H7 (cell line): ENCODE results near the gene NPAS3. TPM values are rescaled to one million over a fixed set of nuclear protein-coding genes. Genes with fewer than 3 reads are reported as not detected.

ENCODE experiments used
- DNase-seq: peaks from one replicate; pipeline ENCODE4 v3.0.0; 2012
- H3K27me3 ChIP-seq: 2 replicates; pipeline ENCODE4 v1.6.0; 2011; ENCODE audit warnings: mild to moderate bottlenecking, low read length; ENCODE audit not compliant: control insufficient read depth, insufficient read depth
- H3K36me3 ChIP-seq: replicated peaks from 2 replicates; pipeline ENCODE4 v1.5.1; 2011; ENCODE audit warnings: low read length; ENCODE audit not compliant: control insufficient read depth, insufficient read depth
- H3K4me3 ChIP-seq: 2 replicates; pipeline ENCODE4 v1.5.1; 2011; ENCODE audit warnings: low read depth, mild to moderate bottlenecking, control low read depth, low read length, moderate library complexity; ENCODE audit not compliant: insufficient read depth
- total RNA-seq: library from RNA; depleted of rRNA; stranded (reverse); fragments of >200 nt; shearing (Covaris generic); gene quantifications from 2 replicates; pipeline ENCODE4 v1.2.3, GENCODE V29; 2014

The NPAS3 gene
- total RNA-seq, 1 experiment from 2014 or later = 4.3 TPM

DNA sequence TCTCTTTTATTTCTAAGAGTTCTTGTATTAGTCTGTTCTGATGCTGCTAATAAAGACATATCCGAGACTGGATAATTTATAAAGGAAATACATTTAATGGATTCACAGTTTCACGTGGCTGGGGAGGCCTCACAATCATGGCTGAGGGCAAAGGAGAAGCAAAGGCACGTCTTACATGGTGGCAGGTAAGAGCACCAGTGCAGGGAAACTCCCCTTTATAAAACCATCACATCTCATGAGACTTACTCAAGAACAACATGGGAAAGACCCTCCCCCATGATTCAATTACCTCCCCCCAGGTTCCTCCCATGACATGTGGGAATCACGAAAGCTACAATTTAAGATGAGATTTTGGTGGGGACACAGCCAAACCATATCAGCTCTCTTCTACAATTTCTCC lies 503.0 kb downstream of the NPAS3 start:
- Histone ChIP-seq H3K4me3 (no peak overlapping the region), H3K27me3 (no peaks in the 10 kb centered on the region), H3K36me3 (no peaks in the 10 kb centered on the region)
- DNase-seq = no peak

DNA sequence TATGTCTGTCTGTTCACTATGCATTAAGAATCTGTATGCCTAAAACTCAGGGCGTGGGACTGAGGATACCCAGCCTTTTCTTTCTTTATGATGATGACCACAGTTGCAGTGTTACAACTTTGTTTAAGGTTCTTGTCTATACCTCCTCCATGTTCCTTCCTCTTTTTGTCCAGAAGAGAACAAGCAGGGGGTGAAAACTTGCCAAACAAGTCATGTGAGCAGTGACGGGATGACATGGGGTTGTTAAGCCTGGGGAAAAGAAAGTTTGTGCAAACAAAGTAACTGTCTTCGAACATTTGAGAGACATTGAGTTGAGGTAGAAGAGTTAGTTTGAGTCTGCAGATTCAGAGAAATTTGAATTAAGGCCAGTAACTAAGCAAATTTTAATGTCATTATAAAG lies 505.5 kb downstream of the NPAS3 start:
- DNase-seq = no peak
- Histone ChIP-seq H3K36me3 (no peaks in the 10 kb centered on the region), H3K27me3 (no peaks in the 10 kb centered on the region), H3K4me3 (no peak overlapping the region)

DNA sequence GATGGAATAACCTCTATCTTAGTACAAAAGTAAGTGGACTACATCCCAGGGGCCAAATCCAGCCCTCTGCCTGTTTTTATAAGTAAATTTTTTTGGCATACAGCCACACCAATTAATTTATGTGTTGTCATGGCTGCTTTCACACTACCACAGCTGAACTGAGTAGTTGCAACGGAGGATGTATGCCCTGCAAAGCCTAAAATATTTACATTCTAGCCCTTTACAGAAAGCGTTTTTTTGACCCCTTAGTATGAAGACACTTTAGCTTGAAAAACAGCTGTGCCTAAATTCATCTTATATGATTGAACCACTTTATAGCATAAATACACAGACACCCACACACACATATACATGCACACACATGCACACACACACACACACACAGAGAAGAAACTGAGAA lies 510.6 kb downstream of the NPAS3 start:
- no peak for DNase-seq
- no peak overlapping the region for H3K4me3 ChIP-seq
- H3K27me3 ChIP-seq = no peaks in the 10 kb centered on the region
- H3K36me3 ChIP-seq = no peaks in the 10 kb centered on the region

DNA sequence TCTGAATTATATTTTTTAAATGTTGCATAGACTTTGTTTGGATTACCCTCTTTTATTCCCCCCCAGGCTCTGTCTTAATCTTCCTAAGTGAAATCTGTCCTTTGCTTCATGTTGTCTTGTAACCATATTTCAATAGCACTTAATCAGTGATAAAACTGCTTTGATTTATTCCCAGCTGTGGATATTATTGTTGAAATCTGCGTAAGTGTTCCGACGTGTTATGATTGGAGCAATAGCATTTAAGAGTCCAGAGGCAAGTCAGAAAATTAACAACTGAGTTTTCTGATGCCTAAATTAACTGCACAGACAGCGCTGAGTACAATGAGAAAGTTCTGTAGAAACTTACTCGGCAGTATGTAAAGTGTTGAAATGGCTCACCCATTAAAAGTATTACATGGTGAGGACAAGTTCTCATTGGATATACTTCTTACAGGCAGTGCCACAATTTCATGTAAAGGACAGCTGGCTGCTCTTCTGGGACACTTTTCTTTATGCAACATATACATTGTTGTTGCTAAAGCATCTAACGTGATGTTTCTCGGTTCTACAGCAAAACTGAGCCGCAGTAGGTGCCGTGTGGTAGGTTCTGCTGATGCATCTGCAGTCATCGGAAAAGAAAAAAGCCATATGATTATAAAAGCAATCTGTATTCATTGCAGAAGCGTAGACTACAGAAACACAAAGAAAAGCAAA lies 511.2 kb downstream of the NPAS3 start:
- Histone ChIP-seq H3K27me3 (no peaks in the 10 kb centered on the region), H3K4me3 (no peak overlapping the region), H3K36me3 (no peaks in the 10 kb centered on the region)
- no peak for DNase-seq

DNA sequence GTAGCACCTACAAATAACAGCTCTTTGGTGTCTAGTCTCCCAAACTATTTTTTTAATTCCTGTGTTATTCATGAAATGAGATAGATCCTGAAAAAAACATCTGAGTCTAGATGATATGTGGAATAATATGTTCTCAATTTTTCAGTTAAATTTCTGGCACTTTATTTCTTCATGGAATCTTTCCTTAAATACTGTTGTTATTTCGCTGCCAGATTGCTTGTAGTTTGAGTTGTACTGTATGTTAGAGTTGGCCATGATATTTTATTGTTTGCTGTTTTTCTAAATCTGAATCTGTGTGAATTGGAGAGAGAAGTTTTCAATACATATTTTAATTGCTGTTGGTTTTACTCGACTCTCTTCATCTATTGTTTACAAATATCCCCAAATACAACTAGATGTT lies 511.7 kb downstream of the NPAS3 start:
- Histone ChIP-seq H3K36me3 (no peaks in the 10 kb centered on the region), H3K27me3 (no peaks in the 10 kb centered on the region), H3K4me3 (no peak overlapping the region)
- DNase-seq = no peak

DNA sequence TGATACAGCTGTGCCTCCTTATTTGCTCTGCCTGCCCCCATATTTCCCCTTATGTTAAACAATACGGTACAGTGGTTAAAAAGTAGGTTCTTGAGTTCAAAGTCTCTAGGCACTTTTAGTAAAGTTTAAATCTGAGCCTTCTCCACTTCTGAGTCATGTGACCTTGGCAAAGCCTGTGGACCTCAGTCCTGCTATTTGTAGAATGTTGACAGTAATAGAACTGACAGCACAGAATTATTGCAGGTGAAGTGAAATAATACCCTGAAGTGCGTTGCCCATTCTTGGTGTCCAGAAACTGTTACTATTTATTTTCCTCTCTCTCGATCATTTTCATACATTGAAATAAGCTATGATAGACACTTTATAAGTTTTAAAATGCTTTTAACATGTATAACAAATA lies 512.5 kb downstream of the NPAS3 start:
- H3K27me3 ChIP-seq = no peaks in the 10 kb centered on the region
- DNase-seq = no peak
- H3K36me3 ChIP-seq = no peaks in the 10 kb centered on the region
- H3K4me3 ChIP-seq = no peak overlapping the region

DNA sequence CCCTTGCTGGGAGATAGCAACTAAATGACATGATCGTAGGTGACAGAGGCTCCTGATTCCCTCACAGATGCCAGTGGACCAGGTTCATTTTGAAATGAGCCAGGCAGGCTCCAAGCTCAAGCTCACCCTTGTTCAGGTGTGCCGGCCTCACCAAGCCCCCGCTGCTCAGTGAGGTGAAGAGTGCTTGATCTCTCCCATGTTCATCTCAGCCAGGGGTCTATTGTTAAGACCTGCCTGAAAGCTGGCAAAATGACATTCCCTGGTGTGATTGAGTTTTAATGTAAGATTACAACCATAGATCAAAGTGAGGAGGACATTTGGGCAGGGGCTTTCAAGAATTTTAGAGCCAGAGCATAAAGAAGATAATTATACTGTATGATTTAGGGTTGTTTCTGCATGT lies 514.3 kb downstream of the NPAS3 start:
- no peak for DNase-seq
- Histone ChIP-seq H3K27me3 (no peaks in the 10 kb centered on the region), H3K36me3 (no peaks in the 10 kb centered on the region), H3K4me3 (no peak overlapping the region)

DNA sequence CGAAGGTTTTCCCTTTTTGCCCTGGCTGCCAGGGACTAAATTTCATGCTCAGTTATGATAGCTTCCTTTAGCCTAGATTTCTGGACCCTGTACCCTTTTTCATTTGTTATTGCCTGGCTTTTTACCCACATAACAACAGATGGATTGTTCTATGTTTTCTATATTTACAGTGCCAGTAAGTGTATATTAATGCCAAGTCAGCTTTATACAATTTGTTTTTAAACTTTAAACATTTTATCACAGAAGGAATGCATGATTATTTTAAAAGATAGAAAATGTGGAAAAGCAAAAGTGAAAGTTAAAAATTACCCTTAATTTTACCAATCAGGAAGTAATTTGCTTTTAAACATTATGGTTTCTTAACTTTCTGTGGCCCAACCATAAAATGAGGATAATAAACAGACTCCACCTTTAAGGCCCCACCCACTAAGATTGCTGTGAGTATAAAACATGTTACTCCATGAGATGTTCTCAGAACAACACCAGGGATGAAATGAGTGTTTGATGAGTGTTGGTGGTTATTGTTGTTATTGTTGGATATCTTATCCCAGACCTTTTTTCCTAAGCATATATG lies 515.4 kb downstream of the NPAS3 start:
- H3K36me3 ChIP-seq = no peaks in the 10 kb centered on the region
- no peaks in the 10 kb centered on the region for H3K27me3 ChIP-seq
- H3K4me3 ChIP-seq = no peak overlapping the region
- no peak for DNase-seq

DNA sequence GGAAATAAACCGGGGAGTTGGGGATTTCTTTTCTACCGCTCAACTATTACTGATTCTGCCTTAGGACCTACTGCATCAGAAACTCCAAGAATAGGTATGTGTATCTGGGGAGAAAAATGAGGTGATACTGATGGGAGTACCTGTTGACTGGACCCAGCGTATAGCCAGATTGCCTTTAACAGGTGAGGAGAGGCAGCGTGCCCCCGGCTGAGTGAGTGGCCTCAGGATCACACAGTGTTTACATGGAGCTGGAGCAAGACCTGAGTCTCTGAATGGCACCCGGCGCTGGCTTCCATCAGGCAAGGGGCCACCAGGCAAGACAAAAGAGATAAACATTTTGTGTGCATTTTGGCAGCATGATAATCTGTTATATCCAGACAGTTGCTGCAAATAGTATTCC lies 516.0 kb downstream of the NPAS3 start:
- H3K27me3 ChIP-seq = no peaks in the 10 kb centered on the region

DNA sequence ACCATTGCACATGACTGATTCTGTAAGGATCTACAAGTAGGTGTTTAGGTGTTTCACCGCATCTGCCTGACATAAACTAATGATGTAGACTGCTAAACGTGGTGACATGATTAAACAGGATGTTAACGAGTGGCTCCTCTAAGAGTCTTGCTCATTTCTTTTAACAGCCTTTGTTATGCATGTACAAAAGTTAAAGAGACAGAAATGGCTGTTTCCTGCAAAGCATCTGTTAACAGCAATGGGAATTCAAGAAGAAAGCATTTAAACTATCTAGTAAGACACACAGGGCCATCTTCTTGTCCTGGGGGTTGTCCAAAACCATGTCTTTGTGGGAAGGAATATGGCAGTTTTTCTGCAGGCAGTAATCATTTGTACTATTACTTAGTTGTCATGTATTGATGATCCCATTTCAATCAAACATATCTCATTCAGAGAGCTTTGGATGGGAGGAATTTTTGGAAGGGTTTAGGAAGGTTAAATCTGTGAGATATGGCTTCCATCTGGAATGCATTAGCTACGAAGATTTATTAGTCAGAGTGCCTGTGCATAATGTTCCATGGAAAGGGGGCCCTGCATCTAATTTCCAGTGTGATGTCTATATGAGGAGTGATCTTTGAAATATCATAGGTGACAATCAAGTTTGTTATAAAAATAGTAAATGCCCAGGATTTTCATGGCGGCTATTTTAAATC lies 517.1 kb downstream of the NPAS3 start:
- Histone ChIP-seq H3K4me3 (no peak overlapping the region), H3K36me3 (no peaks in the 10 kb centered on the region), H3K27me3 (no peaks in the 10 kb centered on the region)
- DNase-seq = no peak

More for the DNA sequence above, 516.0 kb downstream of the NPAS3 start:
- H3K4me3 ChIP-seq = no peak overlapping the region
- no peak for DNase-seq
- no peaks in the 10 kb centered on the region for H3K36me3 ChIP-seq

DNA sequence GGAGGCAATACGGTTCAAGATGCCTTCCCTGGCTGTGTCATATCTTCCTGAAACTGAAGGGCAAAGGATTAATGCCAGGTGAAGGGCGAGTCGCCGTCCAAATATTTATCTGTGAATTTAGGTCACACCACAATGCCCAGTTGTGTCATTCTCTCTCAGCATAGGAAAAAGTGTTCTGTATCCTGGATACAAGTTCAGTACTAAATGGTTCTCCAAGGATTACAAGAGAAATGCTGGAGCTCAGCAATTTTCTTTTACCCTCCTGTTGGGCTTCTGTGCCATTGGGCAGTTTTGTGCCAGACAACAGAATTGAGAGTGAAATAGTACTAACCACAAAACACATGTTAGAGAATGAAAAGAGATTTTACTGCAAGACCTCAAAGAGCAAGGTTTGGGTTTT lies 518.3 kb downstream of the NPAS3 start:
- Histone ChIP-seq H3K4me3 (no peak overlapping the region), H3K36me3 (no peaks in the 10 kb centered on the region), H3K27me3 (no peaks in the 10 kb centered on the region)
- no peak for DNase-seq

DNA sequence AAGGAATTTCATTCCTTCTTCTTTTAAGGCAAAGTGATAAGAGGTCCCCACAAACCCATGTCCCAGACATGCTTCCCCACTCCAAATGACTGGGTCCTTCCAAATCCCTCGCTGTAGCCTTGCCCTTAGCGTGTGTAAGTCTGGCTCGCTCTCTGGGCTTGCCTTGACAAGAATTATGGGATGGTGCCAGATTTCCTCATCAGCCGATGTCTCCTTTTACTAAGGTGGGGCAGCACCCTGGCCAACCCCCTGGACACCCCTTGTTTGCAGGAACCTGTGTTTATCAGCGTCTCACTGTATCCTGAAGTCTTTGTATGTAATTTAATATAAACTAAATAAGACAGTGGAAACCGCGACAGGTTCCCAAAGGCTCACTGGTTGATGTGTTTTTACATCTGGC lies 518.9 kb downstream of the NPAS3 start:
- Histone ChIP-seq H3K27me3 (no peaks in the 10 kb centered on the region), H3K4me3 (no peak overlapping the region), H3K36me3 (no peaks in the 10 kb centered on the region)
- no peak for DNase-seq

DNA sequence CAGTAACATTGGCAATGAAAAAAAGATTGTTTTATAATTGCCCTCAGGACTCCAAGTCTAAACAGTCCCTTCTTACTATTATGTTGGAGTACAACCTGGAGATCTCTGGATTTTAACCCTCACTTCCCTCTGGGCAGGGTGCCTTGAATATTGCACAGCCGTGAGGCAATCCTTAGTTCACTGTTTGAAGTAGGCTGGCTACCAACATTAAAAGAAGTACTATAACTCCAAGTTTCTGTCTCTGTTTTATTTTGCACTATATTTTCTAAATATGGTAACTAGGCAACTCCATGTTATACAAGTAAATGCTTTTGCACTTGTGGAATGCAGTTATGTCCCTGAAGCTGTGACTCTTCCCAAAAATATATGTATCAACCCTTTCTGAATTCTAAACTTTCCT lies 521.5 kb downstream of the NPAS3 start:
- H3K27me3 ChIP-seq = no peaks in the 10 kb centered on the region
- no peak for DNase-seq
- H3K36me3 ChIP-seq = no peaks in the 10 kb centered on the region
- H3K4me3 ChIP-seq = no peak overlapping the region

DNA sequence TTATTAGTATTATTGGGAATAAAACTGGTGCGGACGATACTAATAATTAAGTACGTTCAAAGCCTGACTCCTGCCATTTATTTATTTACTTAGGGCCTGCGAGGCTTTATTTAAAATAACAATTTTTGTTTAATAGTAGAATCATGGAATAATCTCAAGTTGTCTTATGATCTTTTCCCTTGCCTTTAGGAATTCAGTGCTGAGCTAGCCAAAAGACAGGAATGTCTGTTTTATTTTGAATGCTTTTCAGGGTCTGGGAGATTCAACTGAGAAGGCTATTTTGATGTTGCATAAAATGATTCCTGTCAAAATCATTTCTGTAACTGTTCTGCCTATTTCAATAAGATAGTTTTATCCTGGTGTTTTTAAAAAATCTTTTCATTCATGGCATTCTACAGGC lies 522.4 kb downstream of the NPAS3 start:
- DNase-seq = no peak
- Histone ChIP-seq H3K27me3 (no peaks in the 10 kb centered on the region), H3K36me3 (no peaks in the 10 kb centered on the region), H3K4me3 (no peak overlapping the region)

DNA sequence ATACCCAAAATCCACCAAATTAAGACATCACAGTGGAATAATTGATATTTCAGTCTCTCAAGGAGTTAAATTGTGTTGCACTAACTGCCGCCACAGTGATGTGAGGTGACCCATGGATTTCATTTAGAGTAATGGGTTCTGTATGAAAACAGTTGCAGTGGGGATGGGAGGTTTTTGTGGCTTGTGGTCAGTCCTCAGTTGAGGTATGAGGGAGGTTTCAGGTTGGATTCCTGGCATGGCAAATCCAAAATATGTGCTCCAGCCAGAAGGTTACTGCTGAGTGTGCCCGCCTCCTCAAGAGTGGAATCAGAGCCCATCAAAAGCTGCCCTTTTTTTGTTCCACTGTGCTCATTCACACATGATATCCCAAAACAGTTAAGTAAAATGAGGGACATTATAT lies 525.1 kb downstream of the NPAS3 start:
- DNase-seq = no peak
- no peaks in the 10 kb centered on the region for H3K36me3 ChIP-seq

More for the DNA sequence above, 525.1 kb downstream of the NPAS3 start:
- H3K4me3 ChIP-seq = no peak overlapping the region
- no peaks in the 10 kb centered on the region for H3K27me3 ChIP-seq
